AG04449 (cell line): ENCODE measurements around the gene GRAPL.
"Not testable (repeated sequence)": the region's sequence is repeated elsewhere in the genome, so short reads cannot be mapped to it uniquely, and the experiment has no call there.

Experiments used
- CTCF ChIA-PET: fragments of 350-600 bp; formaldehyde crosslinking; extraction: SDS; loops from one replicate; lab custom pipeline; 2021; ENCODE audit warnings: antibody characterized with exemption; lab: Yijun Ruan, JAX
- POLR2A ChIA-PET: fragments of 400-600, 350-600 bp; formaldehyde crosslinking; extraction: SDS; loops from one replicate; lab custom pipeline; 2020; ENCODE audit warnings: antibody characterized with exemption, inconsistent platforms; lab: Yijun Ruan, JAX
- DNase-seq: peaks from one replicate; pipeline ENCODE4 v3.0.0-alpha.2; 2010; ENCODE audit warnings: low read depth, low spot score
- H3K4me3 ChIP-seq: 2 replicates; pipeline ENCODE4 v1.5.1; 2011; ENCODE audit warnings: low read depth, mild to moderate bottlenecking, control low read depth, low read length

GRAPL gene

DNA sequence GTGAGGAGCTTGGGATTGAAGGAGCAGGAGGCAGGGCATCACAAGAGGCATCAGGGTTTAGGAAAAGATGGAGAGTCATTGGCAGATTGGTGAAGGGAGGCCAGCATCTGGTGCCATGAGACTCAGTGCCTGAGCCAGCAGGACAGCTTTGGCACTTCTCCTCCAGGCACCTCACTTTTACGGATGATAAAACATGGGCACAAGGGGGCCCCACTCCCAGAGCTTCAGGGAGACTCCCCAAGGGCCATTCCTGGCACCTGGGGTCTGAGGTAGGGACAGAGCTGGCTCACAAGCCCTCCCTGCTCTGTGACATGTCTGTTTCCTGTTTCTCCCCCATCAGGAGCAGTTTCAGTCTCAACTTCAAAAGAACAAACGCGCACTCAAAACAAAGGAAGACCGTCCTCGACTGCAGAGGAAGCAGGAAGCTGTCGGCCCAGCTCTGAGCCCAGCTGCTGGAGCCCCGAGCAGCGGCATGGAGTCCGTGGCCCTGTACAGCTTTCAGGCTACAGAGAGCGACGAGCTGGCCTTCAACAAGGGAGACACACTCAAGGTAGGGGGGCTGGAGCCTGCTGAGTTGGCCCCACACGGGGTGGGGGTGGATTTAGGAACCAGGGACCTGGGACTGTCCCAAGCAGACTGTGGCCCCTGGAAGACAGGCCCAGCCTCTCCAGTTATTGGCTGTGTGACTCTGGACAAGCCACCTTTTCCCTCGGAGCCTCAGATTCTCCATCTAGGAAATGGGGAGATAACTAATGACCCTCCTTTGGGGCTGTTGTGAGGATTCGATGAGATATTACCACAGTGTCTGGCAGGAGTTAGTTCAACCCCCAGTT lies at the start of gene GRAPL:
TSS of gene GRAPL (plus strand) at position 442 of the 833 bp plus-strand sequence. CDS start at position 473, 31 bp downstream.
- H3K4me3 ChIP-seq, POLR2A ChIA-PET, CTCF ChIA-PET, DNase-seq: not testable (repeated sequence)

DNA sequence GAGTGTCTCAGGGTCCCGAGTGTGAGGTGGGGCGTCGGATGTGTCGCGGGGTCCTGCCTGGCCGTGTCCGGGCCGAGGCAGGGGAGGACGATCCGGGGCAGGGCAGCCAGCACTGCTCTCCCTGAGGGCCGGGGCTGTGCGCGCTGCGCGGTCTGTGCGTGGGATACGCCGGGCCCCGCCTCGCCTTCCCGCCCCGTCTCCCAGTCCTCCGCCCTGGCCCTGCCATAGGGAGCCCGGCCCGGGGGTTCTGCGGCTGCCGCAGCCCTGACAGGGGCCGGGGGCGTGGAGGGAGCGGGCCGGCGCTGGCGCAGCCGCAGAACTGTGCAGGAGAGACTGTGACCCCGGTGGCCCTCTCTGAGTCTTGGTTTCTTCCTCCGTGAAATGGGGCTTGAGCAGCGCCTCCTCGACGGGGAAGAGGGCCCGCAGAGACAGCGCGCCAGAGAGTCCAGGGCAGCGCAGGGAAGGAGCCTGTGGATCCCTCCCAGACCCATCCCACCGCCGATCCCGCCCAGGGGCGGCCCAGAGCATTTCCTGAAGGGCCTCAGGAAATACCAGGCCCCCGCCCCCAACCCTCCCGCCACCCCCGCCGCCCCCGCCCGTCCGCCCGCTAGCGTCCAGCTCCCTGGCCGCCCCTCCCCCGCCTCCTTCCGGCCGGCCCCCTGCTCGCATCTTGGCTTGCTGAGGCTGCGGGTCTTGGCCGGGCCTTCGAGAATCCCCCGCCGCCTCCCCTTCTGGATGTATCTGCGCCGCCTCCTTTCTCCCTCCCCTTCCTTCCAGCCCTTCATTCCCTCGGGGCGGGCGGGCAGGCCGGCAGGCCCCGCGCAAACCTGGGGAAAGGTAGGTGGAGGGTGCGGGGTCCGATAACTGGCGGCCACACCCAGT lies 38.3 kb upstream of the GRAPL start:
- POLR2A ChIA-PET, DNase-seq, H3K4me3 ChIP-seq, CTCF ChIA-PET: not testable (repeated sequence)

- CTCF ChIA-PET, POLR2A ChIA-PET, DNase-seq, H3K4me3 ChIP-seq: not testable (repeated sequence)
These were observed 37.2 kb upstream of the GRAPL start for GRCh38 chr17:19090058-19090772.

GRCh38 chr17:19092737-19093683 lies 34.4 kb upstream of the GRAPL start:
- CTCF ChIA-PET, POLR2A ChIA-PET, DNase-seq, H3K4me3 ChIP-seq: not testable (repeated sequence)

DNA sequence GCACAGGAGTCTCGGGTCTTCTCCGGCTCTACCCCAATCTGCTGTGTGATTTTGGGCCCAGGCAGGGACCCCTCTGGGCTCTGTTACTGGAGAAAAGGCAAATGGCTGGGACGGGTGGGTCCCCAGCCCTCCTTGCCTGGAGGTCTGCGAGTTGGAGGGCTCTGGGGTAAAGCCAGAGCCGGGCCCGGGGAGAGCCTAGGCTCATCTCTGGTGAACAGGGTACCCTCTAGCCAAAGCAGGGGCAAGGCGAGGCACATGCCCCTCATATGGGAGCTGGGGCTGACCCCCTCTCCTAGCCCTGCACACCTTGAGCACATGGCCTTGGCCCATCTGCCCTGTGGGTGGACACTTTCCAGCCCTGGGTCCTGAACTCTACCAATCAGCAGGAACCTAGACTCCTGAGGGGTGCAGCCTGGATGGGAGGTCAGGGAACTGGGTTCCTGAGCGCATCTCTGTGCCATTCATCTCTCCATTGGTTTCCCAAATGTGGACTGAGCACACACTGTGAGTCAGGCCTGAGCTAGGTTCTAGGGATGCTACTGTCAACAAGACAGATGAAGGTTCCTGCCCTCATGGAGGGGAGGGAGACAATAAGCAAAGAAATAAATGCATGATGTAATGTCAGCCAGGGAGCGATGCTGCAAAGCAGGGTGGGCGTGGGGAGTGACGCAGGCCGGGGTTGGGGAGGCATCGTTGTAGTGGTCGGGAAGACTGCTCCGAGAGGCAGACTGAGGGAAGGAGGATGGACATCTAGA lies 33.5 kb upstream of the GRAPL start:
- POLR2A ChIA-PET = not testable (repeated sequence)

GRCh38 chr17:19108517-19108916 lies 18.9 kb upstream of the GRAPL start:
- POLR2A ChIA-PET, DNase-seq, CTCF ChIA-PET: not testable (repeated sequence)

More for the DNA sequence above, 33.5 kb upstream of the GRAPL start:
- DNase-seq, H3K4me3 ChIP-seq, CTCF ChIA-PET: not testable (repeated sequence)

DNA sequence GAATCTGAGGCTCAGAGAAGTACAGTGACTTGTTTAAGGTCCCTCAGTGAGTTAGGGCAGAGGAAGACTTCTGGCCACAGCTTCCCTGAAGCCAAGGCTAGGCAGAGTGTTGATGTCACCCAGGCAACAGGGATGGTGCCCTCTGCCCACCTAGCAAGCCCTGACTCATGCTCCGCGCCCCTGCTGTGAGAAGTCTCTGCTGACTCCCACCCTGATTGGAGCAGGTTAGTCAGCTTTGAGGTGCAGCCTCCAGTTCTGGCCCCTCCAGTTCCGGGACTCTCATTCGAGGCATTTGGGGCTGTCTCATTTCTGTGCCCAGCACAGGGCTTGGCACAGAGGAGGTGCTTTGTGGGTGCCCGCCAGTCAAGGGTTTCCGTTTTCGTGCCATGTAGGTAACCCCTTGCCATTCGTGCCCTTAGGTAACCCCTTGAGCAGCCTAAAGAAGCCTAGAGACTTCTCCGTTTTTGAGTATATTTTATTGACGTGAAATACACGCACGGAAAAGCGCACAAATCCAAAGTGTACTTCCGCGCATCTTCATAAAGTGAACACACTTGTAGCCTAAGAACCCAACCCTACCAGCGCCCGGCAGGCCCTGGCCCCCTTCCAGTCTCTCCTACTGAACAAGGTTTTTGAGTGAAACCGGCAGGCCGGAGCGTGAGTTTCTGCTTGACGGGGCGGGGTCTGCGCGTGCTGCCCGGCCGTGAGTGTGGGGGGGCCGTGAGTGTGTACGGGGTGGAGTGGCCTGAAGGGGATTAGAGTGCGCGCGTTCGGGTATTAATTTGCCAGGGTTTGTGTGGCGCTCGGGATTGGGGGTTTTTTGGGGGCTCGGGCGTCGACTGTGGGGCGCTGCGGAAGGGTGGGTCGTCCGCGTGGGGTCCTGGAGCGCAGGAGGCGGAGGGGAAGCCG lies 16.9 kb upstream of the GRAPL start:
- POLR2A ChIA-PET, H3K4me3 ChIP-seq, DNase-seq, CTCF ChIA-PET: not testable (repeated sequence)

More at GRCh38 chr17:19108517-19108916, 18.9 kb upstream of the GRAPL start:
- not testable (repeated sequence) for H3K4me3 ChIP-seq

DNA sequence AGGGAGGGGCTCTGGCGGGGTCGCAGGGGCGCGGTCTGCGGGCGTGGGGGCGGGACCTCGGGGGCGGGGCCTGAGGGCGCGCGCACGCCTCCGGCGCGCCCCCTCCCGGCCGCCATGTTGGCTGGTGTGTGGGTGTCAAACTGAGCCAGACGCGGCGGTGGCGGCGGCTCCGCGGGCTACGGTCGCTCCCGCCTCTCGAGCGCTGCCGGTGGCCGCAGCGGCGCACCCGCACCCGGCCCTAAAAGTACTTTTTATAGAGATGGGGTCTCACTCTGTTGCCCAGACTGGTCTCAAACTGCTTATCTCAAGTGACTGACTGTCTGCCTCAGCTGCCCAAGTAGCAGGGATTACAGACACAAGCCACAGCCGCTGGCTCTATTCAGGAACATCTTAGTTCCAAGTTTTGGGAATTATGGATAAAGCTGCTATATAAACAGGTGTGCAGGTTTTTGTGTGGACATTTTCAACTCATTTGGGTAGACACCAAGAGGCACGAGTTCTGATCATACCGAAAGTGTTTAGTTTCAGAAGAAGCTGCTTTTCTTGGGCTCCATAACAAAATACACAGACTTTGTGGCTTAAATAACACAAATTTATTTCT lies 16.2 kb upstream of the GRAPL start:
- CTCF ChIA-PET, DNase-seq, POLR2A ChIA-PET: not testable (repeated sequence)
- peak overlapping the region; percentile 37 for H3K4me3 ChIP-seq

GRCh38 chr17:19111801-19112458 lies 15.5 kb upstream of the GRAPL start:
- CTCF ChIA-PET, H3K4me3 ChIP-seq, DNase-seq, POLR2A ChIA-PET: not testable (repeated sequence)

GRCh38 chr17:19112459-19112826 lies 14.9 kb upstream of the GRAPL start:
- POLR2A ChIA-PET, DNase-seq, CTCF ChIA-PET, H3K4me3 ChIP-seq: not testable (repeated sequence)

DNA sequence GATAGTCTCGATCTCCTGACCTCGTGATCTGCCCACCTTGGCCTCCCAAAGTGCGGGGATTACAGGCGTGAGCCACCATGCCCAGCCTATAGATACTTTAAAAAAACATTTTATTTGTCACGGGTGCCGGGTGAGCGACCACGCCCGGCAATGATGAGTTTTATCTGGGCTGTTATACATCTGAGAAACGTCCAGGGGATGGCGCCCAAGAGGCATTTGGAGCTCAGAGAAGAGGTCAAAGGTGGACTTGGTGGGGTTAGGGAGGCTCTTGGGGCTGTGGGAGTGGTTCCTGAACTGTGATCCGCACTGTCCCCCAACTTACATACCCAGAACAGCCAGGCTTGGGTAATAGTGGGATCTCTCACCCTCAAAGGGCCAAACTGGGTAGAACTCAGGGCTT lies 8.7 kb upstream of the GRAPL start:
- H3K4me3 ChIP-seq, DNase-seq, POLR2A ChIA-PET, CTCF ChIA-PET: not testable (repeated sequence)

GRCh38 chr17:19125289-19125688 lies 2.1 kb upstream of the GRAPL start:
- DNase-seq, H3K4me3 ChIP-seq, CTCF ChIA-PET, POLR2A ChIA-PET: not testable (repeated sequence)

DNA sequence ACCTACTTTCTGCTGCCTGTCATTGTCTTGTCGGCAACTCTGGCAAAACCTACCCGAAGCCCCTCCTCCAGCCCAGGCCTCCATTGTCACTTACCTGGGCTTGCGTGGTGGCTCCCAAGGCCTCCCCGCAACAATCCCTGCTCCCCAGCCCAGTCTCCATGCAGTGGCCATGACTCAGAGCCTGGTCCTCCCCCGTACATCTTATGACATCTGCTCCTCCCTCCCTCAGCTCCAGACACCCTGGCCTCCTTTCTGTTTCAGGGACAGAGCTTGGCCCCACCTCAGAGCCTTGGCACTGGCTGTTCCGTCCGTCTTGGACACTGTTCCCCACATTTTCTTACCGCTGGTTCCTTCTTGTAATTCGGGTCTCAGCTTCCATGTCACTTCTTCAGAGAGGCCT lies 2.1 kb downstream of the GRAPL start:
- H3K4me3 ChIP-seq, POLR2A ChIA-PET, DNase-seq, CTCF ChIA-PET: not testable (repeated sequence)
